ENCODE data around the gene CYP1B1. TPM values are rescaled to one million over a fixed set of nuclear protein-coding genes. Genes with fewer than 3 reads are reported as not detected.

The CYP1B1 gene
- total RNA-seq, 1 donor from 2014 or later, result 0.39 TPM

DNA sequence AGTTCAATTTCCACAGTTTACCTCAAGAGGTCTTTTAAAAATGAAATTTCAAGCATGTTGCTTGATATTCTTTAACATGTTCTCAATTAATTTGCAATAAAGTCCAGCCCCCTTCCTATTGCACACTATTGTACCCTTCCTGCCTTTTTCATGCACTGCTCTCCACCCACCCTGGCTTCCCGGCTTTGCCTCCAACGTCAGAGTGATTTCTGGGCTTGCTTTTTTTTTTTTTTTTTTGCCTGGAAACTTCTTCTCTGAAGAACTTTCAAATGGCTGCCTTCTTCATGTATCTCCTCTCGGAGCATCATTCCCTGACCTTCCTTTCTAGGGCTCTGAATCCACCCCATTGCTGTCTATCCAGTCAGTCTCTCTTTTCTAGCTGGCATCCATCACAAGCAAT is 24.4 kb upstream of the CYP1B1 start:
- no peak overlapping the region for H3K27ac ChIP-seq
- no peak overlapping the region for H3K4me3 Mint-ChIP-seq
- no peak for DNase-seq (ENCODE audit: low spot score)
- no peak overlapping the region for H3K27ac Mint-ChIP-seq
- no peak overlapping the region for H3K9ac ChIP-seq
- H3K4me1 Mint-ChIP-seq, result peaks cover 39% of the 10 kb centered on the region
- H4K20me1 ChIP-seq (ENCODE audit: low read depth), result no peaks in the 10 kb centered on the region
- no peak overlapping the region for H2AFZ ChIP-seq (replicated peaks)
- no peaks in the 10 kb centered on the region for H3K79me2 ChIP-seq (ENCODE audit: low read depth)
- peaks cover 7% of the 10 kb centered on the region for H3K9me3 Mint-ChIP-seq
- H3K36me3 Mint-ChIP-seq, result no peaks in the 10 kb centered on the region
- no peaks in the 10 kb centered on the region for H3K9me3 ChIP-seq (ENCODE audit: low read depth)
- H3K4me2 ChIP-seq, result no peak overlapping the region
- H3K36me3 ChIP-seq, result no peaks in the 10 kb centered on the region
- H3K4me1 ChIP-seq, result peaks cover 37% of the 10 kb centered on the region
- no peaks in the 10 kb centered on the region for H3K27me3 Mint-ChIP-seq (ENCODE audit: insufficient read depth, low read depth)
- H3K4me3 ChIP-seq, result no peak overlapping the region
- H3F3A ChIP-seq (ENCODE audit: low read depth), result peaks cover 9% of the 10 kb centered on the region
- TF ChIP-seq EZH2 (IDR thresholded peaks at IDR 0.05), result no peak
- TF ChIP-seq CTCF (IDR thresholded peaks at IDR 0.05), result no peak
- no peak for TF ChIP-seq EZH2phosphoT487 (IDR thresholded peaks at IDR 0.05)
- peaks cover 39% of the 10 kb centered on the region for H3K27me3 ChIP-seq

- no peaks in the 10 kb centered on the region for H3K36me3 ChIP-seq
- no peak overlapping the region for H3K27ac ChIP-seq
- peaks cover 44% of the 10 kb centered on the region for H3K27me3 ChIP-seq
- Mint-ChIP-seq H3K4me1 (peaks cover 39% of the 10 kb centered on the region), H3K9me3 (peaks cover 7% of the 10 kb centered on the region), H3K27me3 (ENCODE audit: insufficient read depth, low read depth) (no peaks in the 10 kb centered on the region), H3K36me3 (no peaks in the 10 kb centered on the region), H3K4me3 (peak overlapping the region; percentile 12), H3K27ac (no peak overlapping the region)
- no peak overlapping the region for H2AFZ ChIP-seq (replicated peaks)
- no peaks in the 10 kb centered on the region for H3K9me3 ChIP-seq (ENCODE audit: low read depth)
- no peaks in the 10 kb centered on the region for H4K20me1 ChIP-seq (ENCODE audit: low read depth)
- no peak overlapping the region for H3K9ac ChIP-seq
- peak overlapping the region; percentile 15 for H3K4me3 ChIP-seq
- peak; percentile 72 for DNase-seq (ENCODE audit: low spot score)
- TF ChIP-seq CTCF (IDR thresholded peaks at IDR 0.05) (no peak), EZH2 (IDR thresholded peaks at IDR 0.05) (no peak), EZH2phosphoT487 (IDR thresholded peaks at IDR 0.05) (no peak)
- H3F3A ChIP-seq (ENCODE audit: low read depth), result peaks cover 9% of the 10 kb centered on the region
- peak overlapping the region; percentile 70 for H3K4me2 ChIP-seq
- H3K4me1 ChIP-seq, result peaks cover 37% of the 10 kb centered on the region
- no peaks in the 10 kb centered on the region for H3K79me2 ChIP-seq (ENCODE audit: low read depth)
Observed at GRCh38 chr2:38099099-38100028, 23.4 kb upstream of the CYP1B1 start.

DNA sequence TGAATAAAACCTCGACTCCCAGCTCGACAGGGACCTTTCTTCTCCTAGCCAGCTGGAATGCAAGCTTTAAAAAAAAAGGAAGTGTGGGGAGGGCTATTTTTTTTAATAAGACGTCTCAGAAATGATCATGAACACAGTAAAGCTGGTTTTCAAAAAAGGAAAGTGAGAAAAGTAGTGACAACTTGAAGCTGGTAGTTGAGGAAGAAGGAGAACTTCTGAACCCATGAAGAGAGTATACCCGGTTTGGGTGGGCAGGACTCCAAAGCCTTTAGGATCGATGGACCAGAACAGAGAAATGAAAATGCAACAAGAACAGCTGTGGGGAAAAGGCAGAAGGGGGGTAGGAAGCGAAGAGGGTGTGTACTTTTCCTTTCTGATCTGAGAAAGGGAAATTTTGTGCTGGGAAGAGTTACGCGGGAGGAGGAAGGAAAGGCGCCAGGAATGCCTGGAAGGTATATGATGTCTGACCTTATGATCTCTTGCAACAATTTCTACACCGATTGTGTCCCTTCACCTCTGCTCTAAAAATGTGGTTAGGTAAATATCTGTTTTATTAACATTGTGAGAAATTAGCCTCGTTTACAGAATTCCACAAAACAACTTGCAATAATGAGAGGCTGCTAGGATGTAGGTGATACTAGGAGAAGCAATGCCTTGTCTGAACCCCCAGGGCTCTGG is 22.6 kb upstream of the CYP1B1 start:
- Histone ChIP-seq H4K20me1 (ENCODE audit: low read depth) (no peaks in the 10 kb centered on the region), H3K4me3 (peak overlapping the region; percentile 15), H3K4me2 (peak overlapping the region; percentile 70), H3K27ac (no peak overlapping the region), H2AFZ (replicated peaks) (peak overlapping the region; percentile 1), H3K9me3 (ENCODE audit: low read depth) (no peaks in the 10 kb centered on the region), H3F3A (ENCODE audit: low read depth) (peaks cover 9% of the 10 kb centered on the region), H3K79me2 (ENCODE audit: low read depth) (no peaks in the 10 kb centered on the region), H3K36me3 (no peaks in the 10 kb centered on the region), H3K9ac (no peak overlapping the region), H3K27me3 (peaks cover 44% of the 10 kb centered on the region), H3K4me1 (peaks cover 37% of the 10 kb centered on the region)
- Mint-ChIP-seq H3K27me3 (ENCODE audit: insufficient read depth, low read depth) (peaks cover 3% of the 10 kb centered on the region), H3K36me3 (no peaks in the 10 kb centered on the region), H3K9me3 (peaks cover 5% of the 10 kb centered on the region), H3K27ac (no peak overlapping the region), H3K4me3 (peak overlapping the region; percentile 12), H3K4me1 (peaks cover 39% of the 10 kb centered on the region)
- TF ChIP-seq EZH2 (IDR thresholded peaks at IDR 0.05) (no peak), CTCF (IDR thresholded peaks at IDR 0.05) (no peak), EZH2phosphoT487 (IDR thresholded peaks at IDR 0.05) (no peak)
- no peak for DNase-seq (ENCODE audit: low spot score)

All from neural progenitor cell (in vitro differentiated cells).